ENCODE results near the gene TREX2. TPM values are rescaled to one million over a fixed set of nuclear protein-coding genes. Genes with fewer than 3 reads are reported as not detected.

Gene TREX2
- total RNA-seq, 1 experiment from 2014 or later, result 0.61 TPM

GRCh38 chrX:153430796-153431195, 15.1 kb downstream of the TREX2 start:
- Histone ChIP-seq H3K9me3 (no peaks in the 10 kb centered on the region), H3K4me3 (ENCODE audit: low read depth, low read length) (no peak overlapping the region), H3K36me3 (ENCODE audit: control insufficient read depth, insufficient read depth, low read length) (no peaks in the 10 kb centered on the region), H3K4me1 (no peaks in the 10 kb centered on the region), H3K27me3 (replicated peaks; ENCODE audit: control insufficient read depth, insufficient read depth, low read length) (no peaks in the 10 kb centered on the region)
- no TSS peak for BruUV-seq (replicated peaks)
- no peak for DNase-seq
- no peak overlapping the region for H3K4me3 Mint-ChIP-seq (ENCODE audit: unreplicated experiment)
- no peak for TF ChIP-seq CTCF (IDR thresholded peaks at IDR 0.05; ENCODE audit: insufficient read depth in 1 of 2, low read depth in 1 of 2, low read length in 1 of 2, severe bottlenecking in 1 of 2, unreplicated experiment in 1 of 2)
- H3K27me3 Mint-ChIP-seq (ENCODE audit: insufficient read depth, unreplicated experiment), result peaks cover 2% of the 10 kb centered on the region
- peaks cover 18% of the 10 kb centered on the region for H3K9me3 Mint-ChIP-seq (ENCODE audit: unreplicated experiment)
- POLR2A ChIA-PET, result no interaction called here
- no peaks in the 10 kb centered on the region for H3K36me3 Mint-ChIP-seq (ENCODE audit: insufficient read depth, unreplicated experiment)
- H3K4me1 Mint-ChIP-seq (ENCODE audit: low read depth, unreplicated experiment), result no peaks in the 10 kb centered on the region
- no peak overlapping the region for H3K27ac Mint-ChIP-seq (ENCODE audit: unreplicated experiment)
- intact Hi-C loops (cut with micrococcal nuclease; ENCODE audit: unreplicated experiment), result loop anchor here (10.0 kb wide), 1 partner anchor 396 kb away; no protein-coding TSS in a partner anchor
- CTCF ChIA-PET, result no interaction called here

- Histone ChIP-seq H3K36me3 (ENCODE audit: control insufficient read depth, insufficient read depth, low read length) (no peaks in the 10 kb centered on the region), H3K4me3 (ENCODE audit: low read depth, low read length) (no peak overlapping the region), H3K27me3 (replicated peaks; ENCODE audit: control insufficient read depth, insufficient read depth, low read length) (no peaks in the 10 kb centered on the region), H3K9me3 (no peaks in the 10 kb centered on the region), H3K4me1 (no peaks in the 10 kb centered on the region)
- no peak for DNase-seq
- POLR2A ChIA-PET, result no interaction called here
- no TSS peak for BruUV-seq (replicated peaks)
- no peak for TF ChIP-seq CTCF (IDR thresholded peaks at IDR 0.05; ENCODE audit: insufficient read depth in 1 of 2, low read depth in 1 of 2, low read length in 1 of 2, severe bottlenecking in 1 of 2, unreplicated experiment in 1 of 2)
- no peaks in the 10 kb centered on the region for H3K4me1 Mint-ChIP-seq (ENCODE audit: low read depth, unreplicated experiment)
- peaks cover 18% of the 10 kb centered on the region for H3K9me3 Mint-ChIP-seq (ENCODE audit: unreplicated experiment)
- intact Hi-C loops (cut with micrococcal nuclease; ENCODE audit: unreplicated experiment), result no loop called here
- peaks cover 2% of the 10 kb centered on the region for H3K27me3 Mint-ChIP-seq (ENCODE audit: insufficient read depth, unreplicated experiment)
- no peaks in the 10 kb centered on the region for H3K36me3 Mint-ChIP-seq (ENCODE audit: insufficient read depth, unreplicated experiment)
- no peak overlapping the region for H3K4me3 Mint-ChIP-seq (ENCODE audit: unreplicated experiment)
- H3K27ac Mint-ChIP-seq (ENCODE audit: unreplicated experiment), result no peak overlapping the region
- CTCF ChIA-PET, result no interaction called here
Measured at GRCh38 chrX:153426204-153426603, 19.7 kb downstream of the TREX2 start.

GRCh38 chrX:153423652-153424051, 22.2 kb downstream of the TREX2 start:
- ChIA-PET CTCF (no interaction called here), POLR2A (no interaction called here)
- Histone ChIP-seq H3K36me3 (ENCODE audit: control insufficient read depth, insufficient read depth, low read length) (no peaks in the 10 kb centered on the region), H3K27me3 (replicated peaks; ENCODE audit: control insufficient read depth, insufficient read depth, low read length) (no peaks in the 10 kb centered on the region), H3K9me3 (no peaks in the 10 kb centered on the region), H3K4me1 (no peaks in the 10 kb centered on the region), H3K4me3 (ENCODE audit: low read depth, low read length) (no peak overlapping the region)
- H3K4me1 Mint-ChIP-seq (ENCODE audit: low read depth, unreplicated experiment), result no peaks in the 10 kb centered on the region
- no peak for DNase-seq
- H3K27me3 Mint-ChIP-seq (ENCODE audit: insufficient read depth, unreplicated experiment), result peaks cover 2% of the 10 kb centered on the region
- no peaks in the 10 kb centered on the region for H3K36me3 Mint-ChIP-seq (ENCODE audit: insufficient read depth, unreplicated experiment)
- no peak overlapping the region for H3K27ac Mint-ChIP-seq (ENCODE audit: unreplicated experiment)
- no TSS peak for BruUV-seq (replicated peaks)
- no peak overlapping the region for H3K4me3 Mint-ChIP-seq (ENCODE audit: unreplicated experiment)
- intact Hi-C loops (cut with micrococcal nuclease; ENCODE audit: unreplicated experiment), result no loop called here
- H3K9me3 Mint-ChIP-seq (ENCODE audit: unreplicated experiment), result peaks cover 9% of the 10 kb centered on the region
- no peak for TF ChIP-seq CTCF (IDR thresholded peaks at IDR 0.05; ENCODE audit: insufficient read depth in 1 of 2, low read depth in 1 of 2, low read length in 1 of 2, severe bottlenecking in 1 of 2, unreplicated experiment in 1 of 2)

Data from Caco-2 (cell line).